ENCODE measurements around the gene DSP.

The DSP gene

GRCh38 chr6:7550433-7550801 is 8.9 kb downstream of the DSP start:
- Histone ChIP-seq H3K27ac (ENCODE audit: low read length) (no peak overlapping the region), H3K9me3 (ENCODE audit: insufficient read depth, low read depth, low read length) (no peaks in the 10 kb centered on the region), H3K36me3 (ENCODE audit: insufficient read depth, low read depth, low read length) (0 out of 2 replicates have a peak, but pooled peaks cover under 1% of the 10 kb centered on the region), H3K9ac (ENCODE audit: low read depth, low read length) (no peak overlapping the region), H3K27me3 (ENCODE audit: insufficient read depth, low read length) (peaks cover 5% of the 10 kb centered on the region; the same call in 1 of the 2 replicates), H3K4me3 (ENCODE audit: low read length) (no peak overlapping the region), H3K4me1 (ENCODE audit: insufficient read depth, low read length) (peaks cover 9% of the 10 kb centered on the region)

GRCh38 chr6:7554533-7555275 is 13.2 kb downstream of the DSP start:
- Histone ChIP-seq H3K9ac (ENCODE audit: low read depth, low read length) (no peak overlapping the region), H3K4me1 (ENCODE audit: insufficient read depth, low read length) (no peaks in the 10 kb centered on the region), H3K27ac (ENCODE audit: low read length) (no peak overlapping the region), H3K36me3 (ENCODE audit: insufficient read depth, low read depth, low read length) (peaks cover 35% of the 10 kb centered on the region), H3K4me3 (ENCODE audit: low read length) (no peak overlapping the region), H3K27me3 (ENCODE audit: insufficient read depth, low read length) (no peaks in the 10 kb centered on the region), H3K9me3 (ENCODE audit: insufficient read depth, low read depth, low read length) (no peaks in the 10 kb centered on the region)

GRCh38 chr6:7555671-7556070 is 14.2 kb downstream of the DSP start:
- H3K4me3 ChIP-seq (ENCODE audit: low read length), result no peak overlapping the region
- no peaks in the 10 kb centered on the region for H3K9me3 ChIP-seq (ENCODE audit: insufficient read depth, low read depth, low read length)
- no peaks in the 10 kb centered on the region for H3K4me1 ChIP-seq (ENCODE audit: insufficient read depth, low read length)
- H3K27ac ChIP-seq (ENCODE audit: low read length), result no peak overlapping the region
- no peak overlapping the region for H3K9ac ChIP-seq (ENCODE audit: low read depth, low read length)
- H3K36me3 ChIP-seq (ENCODE audit: insufficient read depth, low read depth, low read length), result peaks cover 44% of the 10 kb centered on the region
- H3K27me3 ChIP-seq (ENCODE audit: insufficient read depth, low read length), result no peaks in the 10 kb centered on the region

GRCh38 chr6:7556394-7557106 is 15.1 kb downstream of the DSP start:
- Histone ChIP-seq H3K27ac (ENCODE audit: low read length) (no peak overlapping the region), H3K4me1 (ENCODE audit: insufficient read depth, low read length) (no peaks in the 10 kb centered on the region), H3K36me3 (ENCODE audit: insufficient read depth, low read depth, low read length) (peaks cover 48% of the 10 kb centered on the region), H3K9ac (ENCODE audit: low read depth, low read length) (no peak overlapping the region), H3K9me3 (ENCODE audit: insufficient read depth, low read depth, low read length) (no peaks in the 10 kb centered on the region), H3K27me3 (ENCODE audit: insufficient read depth, low read length) (no peaks in the 10 kb centered on the region), H3K4me3 (ENCODE audit: low read length) (no peak overlapping the region)

GRCh38 chr6:7557652-7558051 is 16.2 kb downstream of the DSP start:
- H3K4me3 ChIP-seq (ENCODE audit: low read length), result no peak overlapping the region
- no peak overlapping the region for H3K27ac ChIP-seq (ENCODE audit: low read length)
- peaks cover 57% of the 10 kb centered on the region for H3K36me3 ChIP-seq (ENCODE audit: insufficient read depth, low read depth, low read length)
- H3K9me3 ChIP-seq (ENCODE audit: insufficient read depth, low read depth, low read length), result no peaks in the 10 kb centered on the region
- H3K9ac ChIP-seq (ENCODE audit: low read depth, low read length), result no peak overlapping the region
- no peaks in the 10 kb centered on the region for H3K4me1 ChIP-seq (ENCODE audit: insufficient read depth, low read length)
- no peaks in the 10 kb centered on the region for H3K27me3 ChIP-seq (ENCODE audit: insufficient read depth, low read length)

GRCh38 chr6:7558781-7559180 is 17.3 kb downstream of the DSP start:
- Histone ChIP-seq H3K9ac (ENCODE audit: low read depth, low read length) (no peak overlapping the region), H3K27me3 (ENCODE audit: insufficient read depth, low read length) (no peaks in the 10 kb centered on the region), H3K4me3 (ENCODE audit: low read length) (no peak overlapping the region), H3K36me3 (ENCODE audit: insufficient read depth, low read depth, low read length) (peaks cover 63% of the 10 kb centered on the region), H3K9me3 (ENCODE audit: insufficient read depth, low read depth, low read length) (no peaks in the 10 kb centered on the region), H3K4me1 (ENCODE audit: insufficient read depth, low read length) (no peaks in the 10 kb centered on the region), H3K27ac (ENCODE audit: low read length) (no peak overlapping the region)

- Histone ChIP-seq H3K27ac (ENCODE audit: low read length) (no peak overlapping the region), H3K4me3 (ENCODE audit: low read length) (no peak overlapping the region), H3K9ac (ENCODE audit: low read depth, low read length) (no peak overlapping the region), H3K9me3 (ENCODE audit: insufficient read depth, low read depth, low read length) (no peaks in the 10 kb centered on the region), H3K27me3 (ENCODE audit: insufficient read depth, low read length) (no peaks in the 10 kb centered on the region), H3K36me3 (ENCODE audit: insufficient read depth, low read depth, low read length) (peaks cover 66% of the 10 kb centered on the region), H3K4me1 (ENCODE audit: insufficient read depth, low read length) (no peaks in the 10 kb centered on the region)
Measured at GRCh38 chr6:7559196-7559595, 17.7 kb downstream of the DSP start.

- Histone ChIP-seq H3K4me1 (ENCODE audit: insufficient read depth, low read length) (no peaks in the 10 kb centered on the region), H3K36me3 (ENCODE audit: insufficient read depth, low read depth, low read length) (peaks cover 70% of the 10 kb centered on the region), H3K9me3 (ENCODE audit: insufficient read depth, low read depth, low read length) (no peaks in the 10 kb centered on the region), H3K9ac (ENCODE audit: low read depth, low read length) (no peak overlapping the region), H3K4me3 (ENCODE audit: low read length) (no peak overlapping the region), H3K27ac (ENCODE audit: low read length) (no peak overlapping the region), H3K27me3 (ENCODE audit: insufficient read depth, low read length) (no peaks in the 10 kb centered on the region)
Measured at GRCh38 chr6:7559651-7560385, 18.3 kb downstream of the DSP start.

GRCh38 chr6:7561153-7561964 is 19.9 kb downstream of the DSP start:
- no peak overlapping the region for H3K27ac ChIP-seq (ENCODE audit: low read length)
- no peaks in the 10 kb centered on the region for H3K9me3 ChIP-seq (ENCODE audit: insufficient read depth, low read depth, low read length)
- H3K27me3 ChIP-seq (ENCODE audit: insufficient read depth, low read length), result no peaks in the 10 kb centered on the region
- H3K4me1 ChIP-seq (ENCODE audit: insufficient read depth, low read length), result no peaks in the 10 kb centered on the region
- no peak overlapping the region for H3K9ac ChIP-seq (ENCODE audit: low read depth, low read length)
- no peak overlapping the region for H3K4me3 ChIP-seq (ENCODE audit: low read length)
- peaks cover 76% of the 10 kb centered on the region for H3K36me3 ChIP-seq (ENCODE audit: insufficient read depth, low read depth, low read length)

- Histone ChIP-seq H3K36me3 (ENCODE audit: insufficient read depth, low read depth, low read length) (peaks cover 83% of the 10 kb centered on the region), H3K4me3 (ENCODE audit: low read length) (no peak overlapping the region), H3K4me1 (ENCODE audit: insufficient read depth, low read length) (no peaks in the 10 kb centered on the region), H3K9me3 (ENCODE audit: insufficient read depth, low read depth, low read length) (no peaks in the 10 kb centered on the region), H3K9ac (ENCODE audit: low read depth, low read length) (no peak overlapping the region), H3K27me3 (ENCODE audit: insufficient read depth, low read length) (no peaks in the 10 kb centered on the region), H3K27ac (ENCODE audit: low read length) (no peak overlapping the region)
Measured at GRCh38 chr6:7562769-7563168, 21.3 kb downstream of the DSP start.

GRCh38 chr6:7566107-7566506 is 24.6 kb downstream of the DSP start:
- Histone ChIP-seq H3K27me3 (ENCODE audit: insufficient read depth, low read length) (no peaks in the 10 kb centered on the region), H3K36me3 (ENCODE audit: insufficient read depth, low read depth, low read length) (peaks cover 88% of the 10 kb centered on the region), H3K27ac (ENCODE audit: low read length) (no peak overlapping the region)

More at GRCh38 chr6:7566107-7566506, 24.6 kb downstream of the DSP start:
- Histone ChIP-seq H3K4me1 (ENCODE audit: insufficient read depth, low read length) (no peaks in the 10 kb centered on the region), H3K9me3 (ENCODE audit: insufficient read depth, low read depth, low read length) (no peaks in the 10 kb centered on the region), H3K9ac (ENCODE audit: low read depth, low read length) (no peak overlapping the region), H3K4me3 (ENCODE audit: low read length) (no peak overlapping the region)
